ENCODE data around the gene IRS2. TPM values are rescaled to one million over a fixed set of nuclear protein-coding genes. Genes with fewer than 3 reads are reported as not detected.

IRS2 gene
- total and polyA plus RNA-seq, 2 of the 8 experiments (the other 6 are each of a cell fraction or from before 2014, with no cell fraction given): 2.6 to 17.0 TPM

DNA sequence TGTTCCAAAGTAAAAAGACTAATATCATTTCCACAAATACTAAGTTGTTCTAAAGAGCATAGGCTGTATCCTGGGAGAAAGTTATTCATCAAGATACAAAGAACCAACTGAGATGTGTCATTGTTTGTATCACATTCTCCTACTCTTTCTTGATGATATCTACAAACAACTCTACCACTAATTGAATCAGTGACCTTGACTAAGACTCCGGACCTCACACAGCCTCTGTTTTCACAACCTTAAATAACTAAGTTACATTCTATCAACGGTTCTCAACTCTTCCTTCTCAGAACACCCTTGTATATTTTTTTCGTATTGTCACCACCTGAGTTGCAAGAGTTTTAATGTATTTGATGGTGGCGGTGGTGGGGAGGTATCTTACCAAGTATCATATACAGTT lies 12.6 kb downstream of the IRS2 start (continued):
- TF ChIP-seq, protein P1, sequence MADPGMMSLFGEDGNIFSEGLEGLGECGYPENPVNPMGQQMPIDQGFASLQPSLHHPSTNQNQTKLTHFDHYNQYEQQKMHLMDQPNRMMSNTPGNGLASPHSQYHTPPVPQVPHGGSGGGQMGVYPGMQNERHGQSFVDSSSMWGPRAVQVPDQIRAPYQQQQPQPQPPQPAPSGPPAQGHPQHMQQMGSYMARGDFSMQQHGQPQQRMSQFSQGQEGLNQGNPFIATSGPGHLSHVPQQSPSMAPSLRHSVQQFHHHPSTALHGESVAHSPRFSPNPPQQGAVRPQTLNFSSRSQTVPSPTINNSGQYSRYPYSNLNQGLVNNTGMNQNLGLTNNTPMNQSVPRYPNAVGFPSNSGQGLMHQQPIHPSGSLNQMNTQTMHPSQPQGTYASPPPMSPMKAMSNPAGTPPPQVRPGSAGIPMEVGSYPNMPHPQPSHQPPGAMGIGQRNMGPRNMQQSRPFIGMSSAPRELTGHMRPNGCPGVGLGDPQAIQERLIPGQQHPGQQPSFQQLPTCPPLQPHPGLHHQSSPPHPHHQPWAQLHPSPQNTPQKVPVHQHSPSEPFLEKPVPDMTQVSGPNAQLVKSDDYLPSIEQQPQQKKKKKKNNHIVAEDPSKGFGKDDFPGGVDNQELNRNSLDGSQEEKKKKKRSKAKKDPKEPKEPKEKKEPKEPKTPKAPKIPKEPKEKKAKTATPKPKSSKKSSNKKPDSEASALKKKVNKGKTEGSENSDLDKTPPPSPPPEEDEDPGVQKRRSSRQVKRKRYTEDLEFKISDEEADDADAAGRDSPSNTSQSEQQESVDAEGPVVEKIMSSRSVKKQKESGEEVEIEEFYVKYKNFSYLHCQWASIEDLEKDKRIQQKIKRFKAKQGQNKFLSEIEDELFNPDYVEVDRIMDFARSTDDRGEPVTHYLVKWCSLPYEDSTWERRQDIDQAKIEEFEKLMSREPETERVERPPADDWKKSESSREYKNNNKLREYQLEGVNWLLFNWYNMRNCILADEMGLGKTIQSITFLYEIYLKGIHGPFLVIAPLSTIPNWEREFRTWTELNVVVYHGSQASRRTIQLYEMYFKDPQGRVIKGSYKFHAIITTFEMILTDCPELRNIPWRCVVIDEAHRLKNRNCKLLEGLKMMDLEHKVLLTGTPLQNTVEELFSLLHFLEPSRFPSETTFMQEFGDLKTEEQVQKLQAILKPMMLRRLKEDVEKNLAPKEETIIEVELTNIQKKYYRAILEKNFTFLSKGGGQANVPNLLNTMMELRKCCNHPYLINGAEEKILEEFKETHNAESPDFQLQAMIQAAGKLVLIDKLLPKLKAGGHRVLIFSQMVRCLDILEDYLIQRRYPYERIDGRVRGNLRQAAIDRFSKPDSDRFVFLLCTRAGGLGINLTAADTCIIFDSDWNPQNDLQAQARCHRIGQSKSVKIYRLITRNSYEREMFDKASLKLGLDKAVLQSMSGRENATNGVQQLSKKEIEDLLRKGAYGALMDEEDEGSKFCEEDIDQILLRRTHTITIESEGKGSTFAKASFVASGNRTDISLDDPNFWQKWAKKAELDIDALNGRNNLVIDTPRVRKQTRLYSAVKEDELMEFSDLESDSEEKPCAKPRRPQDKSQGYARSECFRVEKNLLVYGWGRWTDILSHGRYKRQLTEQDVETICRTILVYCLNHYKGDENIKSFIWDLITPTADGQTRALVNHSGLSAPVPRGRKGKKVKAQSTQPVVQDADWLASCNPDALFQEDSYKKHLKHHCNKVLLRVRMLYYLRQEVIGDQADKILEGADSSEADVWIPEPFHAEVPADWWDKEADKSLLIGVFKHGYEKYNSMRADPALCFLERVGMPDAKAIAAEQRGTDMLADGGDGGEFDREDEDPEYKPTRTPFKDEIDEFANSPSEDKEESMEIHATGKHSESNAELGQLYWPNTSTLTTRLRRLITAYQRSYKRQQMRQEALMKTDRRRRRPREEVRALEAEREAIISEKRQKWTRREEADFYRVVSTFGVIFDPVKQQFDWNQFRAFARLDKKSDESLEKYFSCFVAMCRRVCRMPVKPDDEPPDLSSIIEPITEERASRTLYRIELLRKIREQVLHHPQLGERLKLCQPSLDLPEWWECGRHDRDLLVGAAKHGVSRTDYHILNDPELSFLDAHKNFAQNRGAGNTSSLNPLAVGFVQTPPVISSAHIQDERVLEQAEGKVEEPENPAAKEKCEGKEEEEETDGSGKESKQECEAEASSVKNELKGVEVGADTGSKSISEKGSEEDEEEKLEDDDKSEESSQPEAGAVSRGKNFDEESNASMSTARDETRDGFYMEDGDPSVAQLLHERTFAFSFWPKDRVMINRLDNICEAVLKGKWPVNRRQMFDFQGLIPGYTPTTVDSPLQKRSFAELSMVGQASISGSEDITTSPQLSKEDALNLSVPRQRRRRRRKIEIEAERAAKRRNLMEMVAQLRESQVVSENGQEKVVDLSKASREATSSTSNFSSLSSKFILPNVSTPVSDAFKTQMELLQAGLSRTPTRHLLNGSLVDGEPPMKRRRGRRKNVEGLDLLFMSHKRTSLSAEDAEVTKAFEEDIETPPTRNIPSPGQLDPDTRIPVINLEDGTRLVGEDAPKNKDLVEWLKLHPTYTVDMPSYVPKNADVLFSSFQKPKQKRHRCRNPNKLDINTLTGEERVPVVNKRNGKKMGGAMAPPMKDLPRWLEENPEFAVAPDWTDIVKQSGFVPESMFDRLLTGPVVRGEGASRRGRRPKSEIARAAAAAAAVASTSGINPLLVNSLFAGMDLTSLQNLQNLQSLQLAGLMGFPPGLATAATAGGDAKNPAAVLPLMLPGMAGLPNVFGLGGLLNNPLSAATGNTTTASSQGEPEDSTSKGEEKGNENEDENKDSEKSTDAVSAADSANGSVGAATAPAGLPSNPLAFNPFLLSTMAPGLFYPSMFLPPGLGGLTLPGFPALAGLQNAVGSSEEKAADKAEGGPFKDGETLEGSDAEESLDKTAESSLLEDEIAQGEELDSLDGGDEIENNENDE (IDR thresholded peaks at IDR 0.05; ENCODE audit: insufficient replicate concordance, low read length): no peak
- TF ChIP-seq FOSL1 (IDR thresholded peaks at IDR 0.05; ENCODE audit: insufficient read depth, low read depth, low read length): no peak

Measured in H1 (cell line).